Left lobe of liver (tissue), 2 donors: Measurements from ENCODE around the gene NACC2. TPM values are rescaled to one million over a fixed set of nuclear protein-coding genes. Genes with fewer than 3 reads are reported as not detected.

Experiments used
- ATAC-seq: fragments of 200-7000 bp; cut with Tn5 transposase; one replicate; pipeline ENCODE4 v1.9.1; 2020; ENCODE audit warnings: mild to moderate bottlenecking, moderate library complexity
- DNase-seq: peaks from one replicate; pipeline ENCODE4 v3.0.0-alpha.2; 2020; ENCODE audit warnings: low spot score
- total RNA-seq: library from RNA; stranded (reverse); gene quantifications from one replicate; pipeline ENCODE4 v1.2.1, GENCODE V29; 2021
- donor health status: DM: no; HTN: no; CAD: no; lungs with moderate emphysema.
- donor health status: DM: no; HTN: yes; CAD: no.

Gene NACC2
- total RNA-seq, 1 donor from 2014 or later = 18.4 TPM

- DNase-seq = no peak
- ATAC-seq = no peak
Measured at GRCh38 chr9:136096505-136097001, 1.5 kb upstream of the NACC2 start.

- peak; percentile 88 for DNase-seq
- ATAC-seq = peak; percentile 77
Measured at GRCh38 chr9:136093995-136094881, 851 bp downstream of the NACC2 start.

GRCh38 chr9:136093346-136093986, 1.6 kb downstream of the NACC2 start:
- ATAC-seq (peak; percentile 57), DNase-seq (no peak)

- no peak for DNase-seq
Measured at GRCh38 chr9:136092741-136093140, 2.3 kb downstream of the NACC2 start.

GRCh38 chr9:136092353-136092650, 2.8 kb downstream of the NACC2 start:
- no peak for ATAC-seq

More at GRCh38 chr9:136092741-136093140, 2.3 kb downstream of the NACC2 start:
- no peak for ATAC-seq

GRCh38 chr9:136091582-136092352, 3.3 kb downstream of the NACC2 start:
- ATAC-seq = no peak
- no peak for DNase-seq

More at GRCh38 chr9:136092353-136092650, 2.8 kb downstream of the NACC2 start:
- DNase-seq = no peak

- ATAC-seq (no peak), DNase-seq (no peak)
Measured at GRCh38 chr9:136090768-136091581, 4.1 kb downstream of the NACC2 start.

GRCh38 chr9:136090056-136090735, 4.9 kb downstream of the NACC2 start:
- no peak for ATAC-seq
- DNase-seq = no peak

- ATAC-seq = no peak
Measured at GRCh38 chr9:136089697-136090045, 5.4 kb downstream of the NACC2 start.

GRCh38 chr9:136088939-136089696, 6.0 kb downstream of the NACC2 start:
- DNase-seq (no peak), ATAC-seq (no peak)

More at GRCh38 chr9:136089697-136090045, 5.4 kb downstream of the NACC2 start:
- DNase-seq = no peak

GRCh38 chr9:136088481-136088938, 6.6 kb downstream of the NACC2 start:
- ATAC-seq = no peak
- no peak for DNase-seq

- no peak for DNase-seq
Measured at GRCh38 chr9:136087741-136088480, 7.2 kb downstream of the NACC2 start.

GRCh38 chr9:136086951-136087740, 7.9 kb downstream of the NACC2 start:
- ATAC-seq (no peak), DNase-seq (no peak)

More at GRCh38 chr9:136087741-136088480, 7.2 kb downstream of the NACC2 start:
- ATAC-seq = no peak

- ATAC-seq (peak; percentile 38), DNase-seq (peak; percentile 50)
Measured at GRCh38 chr9:136086213-136086881, 8.7 kb downstream of the NACC2 start.

- ATAC-seq = peak; percentile 95
- peak; percentile 90 for DNase-seq
Measured at GRCh38 chr9:136085815-136086212, 9.3 kb downstream of the NACC2 start.

- DNase-seq = no peak
- ATAC-seq = no peak
Measured at GRCh38 chr9:136084063-136084944, 10.8 kb downstream of the NACC2 start.
